T-helper 1 cell treated with Interleukin-12 subunit alpha and Interleukin-12 subunit beta and Interleukin-4 antibody, amounts not matched to agents 30 μg/mL and 1 μg/mL, for 36 hours (primary cell): ENCODE data around the gene TARS3.

Source experiments
- H3K27ac Mint-ChIP-seq: one replicate; pipeline ENCODE4 v1.8.0; 2021; ENCODE audit warnings: mild to moderate bottlenecking, mixed read lengths
- H3K27me3 Mint-ChIP-seq: one replicate; pipeline ENCODE4 v1.8.0; 2021; ENCODE audit warnings: low read depth, mixed read lengths
- H3K36me3 Mint-ChIP-seq: one replicate; pipeline ENCODE4 v1.8.0; 2021; ENCODE audit warnings: low read depth, mixed read lengths
- H3K4me1 Mint-ChIP-seq: one replicate; pipeline ENCODE4 v1.8.0; 2021; ENCODE audit warnings: low read depth, mixed read lengths
- H3K4me3 Mint-ChIP-seq: one replicate; pipeline ENCODE4 v1.8.0; 2021; ENCODE audit warnings: mild to moderate bottlenecking, moderate library complexity, mixed read lengths
- H3K9me3 Mint-ChIP-seq: one replicate; pipeline ENCODE4 v1.8.0; 2021; ENCODE audit warnings: mixed read lengths

TARS3 gene

GRCh38 chr15:101723171-101723873, 951 bp downstream of the TARS3 start:
- peak overlapping the region; percentile 89 for H3K27ac Mint-ChIP-seq
- H3K4me1 Mint-ChIP-seq: peaks cover 29% of the 10 kb centered on the region
- peak overlapping the region; percentile 89 for H3K4me3 Mint-ChIP-seq
- peaks cover 8% of the 10 kb centered on the region for H3K9me3 Mint-ChIP-seq
- peaks cover 39% of the 10 kb centered on the region for H3K36me3 Mint-ChIP-seq
- H3K27me3 Mint-ChIP-seq: peaks cover 4% of the 10 kb centered on the region

- Mint-ChIP-seq H3K27me3 (no peaks in the 10 kb centered on the region), H3K27ac (no peak overlapping the region), H3K9me3 (peaks cover 8% of the 10 kb centered on the region), H3K4me3 (no peak overlapping the region), H3K36me3 (peaks cover 62% of the 10 kb centered on the region), H3K4me1 (peaks cover 27% of the 10 kb centered on the region)
Measured at GRCh38 chr15:101718896-101719295, 5.4 kb downstream of the TARS3 start.

GRCh38 chr15:101712078-101712477, 12.2 kb downstream of the TARS3 start:
- Mint-ChIP-seq H3K36me3 (peaks cover 65% of the 10 kb centered on the region), H3K27me3 (no peaks in the 10 kb centered on the region), H3K4me1 (peaks cover 14% of the 10 kb centered on the region), H3K27ac (peak overlapping the region; percentile 50), H3K4me3 (no peak overlapping the region), H3K9me3 (no peaks in the 10 kb centered on the region)

- Mint-ChIP-seq H3K36me3 (peaks cover 65% of the 10 kb centered on the region), H3K4me3 (no peak overlapping the region), H3K4me1 (peaks cover 13% of the 10 kb centered on the region), H3K27me3 (no peaks in the 10 kb centered on the region), H3K9me3 (no peaks in the 10 kb centered on the region), H3K27ac (no peak overlapping the region)
Measured at GRCh38 chr15:101710806-101711205, 13.5 kb downstream of the TARS3 start.

GRCh38 chr15:101709466-101709865, 14.8 kb downstream of the TARS3 start:
- Mint-ChIP-seq H3K27ac (no peak overlapping the region), H3K4me3 (no peak overlapping the region), H3K27me3 (no peaks in the 10 kb centered on the region), H3K9me3 (no peaks in the 10 kb centered on the region), H3K4me1 (peaks cover 14% of the 10 kb centered on the region), H3K36me3 (peaks cover 71% of the 10 kb centered on the region)

- H3K9me3 Mint-ChIP-seq: no peaks in the 10 kb centered on the region
- peaks cover 16% of the 10 kb centered on the region for H3K4me1 Mint-ChIP-seq
- H3K27ac Mint-ChIP-seq: no peak overlapping the region
- H3K36me3 Mint-ChIP-seq: peaks cover 66% of the 10 kb centered on the region
- no peak overlapping the region for H3K4me3 Mint-ChIP-seq
- H3K27me3 Mint-ChIP-seq: no peaks in the 10 kb centered on the region
Measured at GRCh38 chr15:101707983-101708382, 16.3 kb downstream of the TARS3 start.

GRCh38 chr15:101702077-101702476, 22.2 kb downstream of the TARS3 start:
- Mint-ChIP-seq H3K27ac (no peak overlapping the region), H3K27me3 (no peaks in the 10 kb centered on the region), H3K4me1 (peaks cover 24% of the 10 kb centered on the region), H3K4me3 (no peak overlapping the region), H3K9me3 (no peaks in the 10 kb centered on the region), H3K36me3 (peaks cover 67% of the 10 kb centered on the region)

GRCh38 chr15:101698314-101698713, 26.0 kb downstream of the TARS3 start:
- Mint-ChIP-seq H3K27ac (peak overlapping the region; percentile 11), H3K4me1 (peaks cover 49% of the 10 kb centered on the region), H3K27me3 (no peaks in the 10 kb centered on the region), H3K36me3 (peaks cover 78% of the 10 kb centered on the region), H3K9me3 (no peaks in the 10 kb centered on the region), H3K4me3 (no peak overlapping the region)

GRCh38 chr15:101697488-101697887, 26.8 kb downstream of the TARS3 start:
- H3K27me3 Mint-ChIP-seq: no peaks in the 10 kb centered on the region
- peak overlapping the region; percentile 94 for H3K27ac Mint-ChIP-seq
- peak overlapping the region; percentile 71 for H3K4me3 Mint-ChIP-seq
- H3K9me3 Mint-ChIP-seq: no peaks in the 10 kb centered on the region
- H3K36me3 Mint-ChIP-seq: peaks cover 80% of the 10 kb centered on the region
- H3K4me1 Mint-ChIP-seq: peaks cover 58% of the 10 kb centered on the region

- Mint-ChIP-seq H3K4me1 (peaks cover 59% of the 10 kb centered on the region), H3K27ac (peak overlapping the region; percentile 94), H3K9me3 (no peaks in the 10 kb centered on the region), H3K36me3 (peaks cover 77% of the 10 kb centered on the region), H3K4me3 (peak overlapping the region; percentile 71), H3K27me3 (no peaks in the 10 kb centered on the region)
Measured at GRCh38 chr15:101696829-101697228, 27.4 kb downstream of the TARS3 start.

- Mint-ChIP-seq H3K27ac (peak overlapping the region; percentile 49), H3K4me1 (peaks cover 66% of the 10 kb centered on the region), H3K4me3 (no peak overlapping the region), H3K36me3 (peaks cover 69% of the 10 kb centered on the region), H3K9me3 (no peaks in the 10 kb centered on the region), H3K27me3 (no peaks in the 10 kb centered on the region)
Measured at GRCh38 chr15:101694261-101694660, 30.0 kb downstream of the TARS3 start.

- Mint-ChIP-seq H3K4me3 (peak overlapping the region; percentile 65), H3K27ac (peak overlapping the region; percentile 91), H3K4me1 (peaks cover 63% of the 10 kb centered on the region), H3K27me3 (no peaks in the 10 kb centered on the region), H3K9me3 (no peaks in the 10 kb centered on the region), H3K36me3 (peaks cover 72% of the 10 kb centered on the region)
Measured at GRCh38 chr15:101692801-101693598, 31.3 kb downstream of the TARS3 start.

GRCh38 chr15:101689901-101690300, 34.4 kb downstream of the TARS3 start:
- Mint-ChIP-seq H3K4me3 (no peak overlapping the region), H3K9me3 (no peaks in the 10 kb centered on the region), H3K4me1 (peaks cover 39% of the 10 kb centered on the region), H3K36me3 (peaks cover 63% of the 10 kb centered on the region), H3K27me3 (no peaks in the 10 kb centered on the region), H3K27ac (no peak overlapping the region)

- Mint-ChIP-seq H3K4me1 (peaks cover 12% of the 10 kb centered on the region), H3K9me3 (no peaks in the 10 kb centered on the region), H3K27me3 (no peaks in the 10 kb centered on the region), H3K27ac (no peak overlapping the region), H3K36me3 (peaks cover 59% of the 10 kb centered on the region), H3K4me3 (no peak overlapping the region)
Measured at GRCh38 chr15:101686718-101687117, 37.6 kb downstream of the TARS3 start.

GRCh38 chr15:101684877-101685276, 39.4 kb downstream of the TARS3 start:
- no peak overlapping the region for H3K4me3 Mint-ChIP-seq
- H3K36me3 Mint-ChIP-seq: peaks cover 67% of the 10 kb centered on the region
- no peak overlapping the region for H3K27ac Mint-ChIP-seq
- H3K4me1 Mint-ChIP-seq: peaks cover 5% of the 10 kb centered on the region
- H3K9me3 Mint-ChIP-seq: no peaks in the 10 kb centered on the region
- no peaks in the 10 kb centered on the region for H3K27me3 Mint-ChIP-seq
